Measurements from ENCODE around the gene ANKRD52.

ANKRD52 gene

DNA sequence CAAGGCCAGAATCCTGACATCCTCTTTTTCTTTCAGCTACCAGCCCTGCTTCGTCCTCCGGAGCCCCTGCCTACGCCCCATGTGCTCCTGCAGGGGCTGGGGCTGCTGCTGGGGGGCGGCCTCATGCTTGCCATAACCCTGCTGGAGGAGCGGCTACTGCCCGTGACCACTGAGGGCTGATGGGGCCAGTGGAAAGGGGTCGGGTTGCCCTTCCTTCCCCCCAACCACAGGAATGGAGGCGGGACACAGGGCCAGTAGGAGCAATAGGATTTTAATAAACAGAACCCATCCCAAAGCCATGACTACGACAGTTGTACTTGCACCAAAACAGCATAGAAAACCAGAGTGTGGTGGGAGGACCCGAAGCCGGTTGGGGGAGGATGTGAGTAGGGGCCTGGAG lies 20.6 kb downstream of the ANKRD52 start:
- DNase-seq = no peak

DNA sequence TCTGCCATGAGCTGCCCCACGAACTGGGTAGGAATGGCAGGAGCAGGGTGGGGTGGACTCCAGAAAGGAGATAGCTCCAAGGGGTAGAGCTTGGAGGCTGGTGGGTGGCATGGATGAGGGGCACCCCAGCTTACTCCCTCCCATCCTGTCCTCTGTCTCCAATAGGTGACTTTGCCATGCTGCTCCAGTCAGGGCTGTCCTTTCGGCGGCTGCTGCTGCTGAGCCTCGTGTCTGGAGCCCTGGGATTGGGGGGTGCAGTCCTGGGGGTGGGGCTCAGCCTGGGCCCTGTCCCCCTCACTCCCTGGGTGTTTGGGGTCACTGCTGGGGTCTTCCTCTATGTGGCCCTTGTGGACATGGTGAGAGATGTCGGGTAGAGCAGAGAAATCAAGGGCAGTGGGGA lies 21.2 kb downstream of the ANKRD52 start:
- DNase-seq = no peak

DNA sequence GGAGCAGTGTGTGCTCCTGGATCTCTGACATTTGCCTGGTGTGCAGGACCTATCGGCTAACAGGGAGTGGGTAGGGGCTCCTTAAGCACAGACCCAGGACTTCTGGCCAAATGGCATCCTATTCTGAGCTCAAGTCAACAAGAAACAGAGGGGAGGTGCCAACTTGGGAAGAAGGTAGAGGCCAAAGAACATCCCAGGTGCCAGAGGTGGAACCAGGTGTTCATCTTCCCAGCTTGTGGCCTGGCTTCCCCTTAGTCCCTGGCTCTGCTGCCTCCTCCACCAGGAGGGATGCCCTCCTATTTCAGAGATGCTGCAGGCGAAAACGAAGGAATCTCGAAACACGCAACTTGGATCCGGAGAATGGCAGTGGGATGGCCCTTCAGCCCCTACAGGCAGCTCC lies 22.1 kb downstream of the ANKRD52 start:
- DNase-seq = no peak

DNA sequence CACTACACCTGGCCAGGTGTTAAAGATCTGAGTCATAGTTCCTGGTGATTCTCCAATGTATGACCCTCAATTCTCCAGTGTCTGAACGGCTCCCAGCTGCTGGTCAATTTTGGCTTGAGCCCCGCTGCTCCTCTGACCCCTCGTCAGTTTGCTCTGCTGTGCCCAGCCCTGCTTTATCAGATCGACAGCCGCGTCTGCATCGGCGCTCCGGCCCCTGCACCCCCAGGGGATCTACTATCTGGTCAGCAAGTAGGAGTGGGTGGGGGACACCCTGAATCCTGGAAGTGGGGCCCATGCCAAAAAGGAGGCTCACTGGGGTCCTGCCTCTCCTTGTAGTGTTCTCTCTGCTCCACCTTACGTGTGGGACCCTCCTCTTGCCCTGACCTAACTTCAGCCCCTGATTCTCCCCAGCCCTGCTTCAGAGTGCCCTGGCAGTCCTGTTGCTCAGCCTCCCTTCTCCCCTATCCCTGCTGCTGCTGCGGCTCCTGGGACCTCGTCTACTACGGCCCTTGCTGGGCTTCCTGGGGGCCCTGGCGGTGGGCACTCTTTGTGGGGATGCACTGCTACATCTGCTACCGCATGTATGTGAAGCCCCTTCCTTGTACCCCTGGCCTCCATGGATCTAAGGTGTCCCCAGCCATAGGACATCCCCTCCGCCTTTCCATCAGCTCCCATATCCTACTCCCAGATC lies 23.3 kb downstream of the ANKRD52 start:
- DNase-seq = no peak

DNA sequence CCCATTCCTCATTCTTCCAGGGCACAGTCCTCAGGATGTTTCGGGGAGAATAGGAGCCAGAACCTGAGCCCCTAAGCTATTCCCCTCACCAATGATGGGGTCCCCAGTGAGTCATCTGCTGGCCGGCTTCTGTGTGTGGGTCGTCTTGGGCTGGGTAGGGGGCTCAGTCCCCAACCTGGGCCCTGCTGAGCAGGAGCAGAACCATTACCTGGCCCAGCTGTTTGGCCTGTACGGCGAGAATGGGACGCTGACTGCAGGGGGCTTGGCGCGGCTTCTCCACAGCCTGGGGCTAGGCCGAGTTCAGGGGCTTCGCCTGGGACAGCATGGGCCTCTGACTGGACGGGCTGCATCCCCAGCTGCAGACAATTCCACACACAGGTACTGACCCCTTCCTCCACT lies 27.0 kb downstream of the ANKRD52 start:
- no peak for DNase-seq

DNA sequence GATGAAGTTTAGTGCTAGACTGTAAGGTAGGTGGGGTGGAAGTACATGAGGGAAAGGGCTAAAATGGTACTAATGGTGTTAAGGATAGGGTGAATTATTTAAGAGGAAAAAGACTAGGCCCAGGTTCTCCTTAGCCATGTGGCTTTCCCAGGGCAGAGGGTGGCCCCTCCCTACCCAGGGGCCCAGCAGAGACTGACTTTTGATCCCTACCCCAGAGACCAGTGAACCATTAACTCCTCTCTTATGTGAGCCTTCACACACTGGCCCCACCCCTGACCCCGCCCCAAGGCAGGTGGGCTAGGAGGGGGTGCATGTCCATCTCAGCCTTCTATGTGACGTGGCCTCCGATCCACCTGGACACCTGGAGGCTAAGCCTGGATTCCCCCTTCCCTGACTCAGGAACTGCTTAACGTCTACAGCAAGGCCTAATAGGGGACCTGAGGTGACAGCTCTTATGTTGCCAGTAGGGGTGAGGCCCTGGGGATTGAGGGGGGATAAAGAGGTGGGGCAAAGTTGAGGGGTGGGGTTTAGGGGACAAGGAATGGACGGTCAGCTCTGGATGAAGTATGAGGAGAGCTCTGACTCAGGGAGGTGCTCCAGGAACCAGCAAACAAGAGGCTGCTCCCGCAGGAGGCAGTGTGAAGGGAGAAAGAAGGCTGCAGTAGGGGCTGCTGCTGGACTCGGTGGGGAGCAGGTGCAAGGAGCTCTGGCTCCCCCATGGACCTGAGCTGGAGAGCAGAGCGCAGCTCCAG lies 27.6 kb downstream of the ANKRD52 start:
- no peak for DNase-seq

DNA sequence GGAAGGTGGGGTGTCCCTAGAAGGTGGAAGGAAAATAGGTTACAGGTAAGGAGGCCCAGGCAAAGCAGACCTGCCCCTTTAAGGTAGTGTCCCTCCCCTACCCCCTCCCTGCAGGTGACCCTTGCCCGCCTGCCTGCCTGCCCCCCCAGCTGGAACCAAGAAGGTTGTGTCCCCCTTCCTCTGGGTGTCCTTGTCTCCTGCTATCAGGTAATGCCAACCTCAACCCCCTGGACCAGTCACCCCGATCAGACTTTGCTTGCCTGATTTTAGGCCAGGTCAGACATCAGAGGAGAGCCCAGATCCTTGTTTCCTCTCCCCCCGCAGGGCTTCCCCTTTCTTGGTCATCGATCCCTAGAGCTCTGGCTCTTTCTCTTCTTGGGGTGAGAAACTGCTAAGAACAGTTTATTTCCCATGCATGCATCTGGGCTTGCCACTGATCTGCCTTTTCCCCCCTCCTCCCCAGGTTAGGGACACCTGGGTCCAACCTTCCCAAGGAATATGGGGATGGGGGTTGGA lies 28.2 kb downstream of the ANKRD52 start, which contains the start of gene SLC39A5:
Gene SLC39A5, plus strand, starts transcription at position 136 of the 516 bp plus-strand sequence. CDS start 1,224 bp downstream, outside the sequence.
- DNase-seq = no peak

DNA sequence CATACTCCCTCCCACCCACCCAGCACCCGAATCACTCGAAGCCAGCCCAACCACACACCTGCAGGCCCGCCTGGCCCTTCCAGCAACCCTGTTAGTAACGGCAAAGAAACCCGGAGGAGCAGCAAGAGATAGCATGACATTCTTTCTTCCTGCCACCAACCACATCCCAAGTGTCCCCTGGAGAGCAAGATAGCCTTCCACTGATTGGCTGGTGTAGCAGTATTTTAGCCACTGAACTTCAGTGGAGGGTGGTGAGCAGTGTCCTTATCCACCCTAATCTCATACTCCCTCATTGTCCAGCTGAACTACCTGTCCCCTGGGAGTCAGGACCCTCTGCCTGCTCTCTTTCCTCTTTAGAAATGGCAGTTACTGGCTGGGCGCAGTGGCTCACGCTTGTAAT lies 29.1 kb downstream of the ANKRD52 start:
- DNase-seq = no peak

DNA sequence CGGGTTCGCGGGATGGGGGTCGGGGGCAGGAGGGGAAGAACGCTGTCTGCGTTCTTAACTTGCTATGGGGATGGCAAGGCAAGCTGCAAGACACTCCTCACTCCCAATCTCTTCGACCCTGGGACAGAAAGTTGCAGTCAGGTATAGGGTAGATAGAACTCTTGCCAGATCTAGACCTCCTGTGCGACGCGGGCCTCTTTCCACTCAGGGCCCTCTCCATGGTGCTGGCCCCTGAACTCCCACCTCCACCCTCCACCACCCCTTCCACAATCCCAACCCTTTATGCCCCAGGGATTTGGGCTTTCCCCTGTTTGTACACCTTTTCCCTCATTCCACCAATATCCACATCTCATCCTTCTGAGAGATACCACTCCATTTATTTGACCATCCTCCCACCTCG lies 33.2 kb downstream of the ANKRD52 start:
- no peak for DNase-seq

DNA sequence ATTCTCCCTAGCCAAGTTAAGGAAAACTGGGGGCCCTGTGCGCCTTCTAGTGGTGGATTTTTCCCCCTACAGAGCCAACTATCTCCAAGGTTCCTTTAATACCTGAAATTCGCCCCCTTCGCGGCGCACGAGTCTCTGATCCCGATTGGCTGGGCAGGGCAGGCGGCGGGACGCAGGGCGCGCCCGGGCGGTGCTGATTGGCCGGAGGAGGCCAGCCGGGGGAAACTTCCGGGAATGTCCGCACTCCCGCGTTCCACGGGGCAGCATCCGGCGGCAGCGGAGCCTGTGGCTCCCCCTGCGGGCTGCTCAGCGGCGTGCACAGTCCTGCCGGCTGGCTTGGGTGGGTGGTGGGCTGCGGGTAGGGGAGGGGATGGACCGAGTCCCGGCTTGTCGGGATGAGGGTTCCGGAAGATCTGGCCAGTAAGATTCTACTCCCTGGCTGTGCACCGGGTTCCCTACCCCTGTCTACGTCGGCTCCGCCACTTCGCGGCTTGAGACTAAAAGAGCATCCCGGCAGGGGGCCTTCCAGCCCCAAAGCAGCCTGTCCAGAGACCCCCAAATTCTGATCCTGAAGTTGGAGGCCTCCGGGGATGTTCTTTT lies 34.0 kb downstream of the ANKRD52 start, which contains the start of gene NABP2:
Gene NABP2, plus strand, starts transcription at position 241 of the 600 bp plus-strand sequence. CDS start 515 bp downstream, outside the sequence.
- DNase-seq = peak; percentile 94 to 96

DNA sequence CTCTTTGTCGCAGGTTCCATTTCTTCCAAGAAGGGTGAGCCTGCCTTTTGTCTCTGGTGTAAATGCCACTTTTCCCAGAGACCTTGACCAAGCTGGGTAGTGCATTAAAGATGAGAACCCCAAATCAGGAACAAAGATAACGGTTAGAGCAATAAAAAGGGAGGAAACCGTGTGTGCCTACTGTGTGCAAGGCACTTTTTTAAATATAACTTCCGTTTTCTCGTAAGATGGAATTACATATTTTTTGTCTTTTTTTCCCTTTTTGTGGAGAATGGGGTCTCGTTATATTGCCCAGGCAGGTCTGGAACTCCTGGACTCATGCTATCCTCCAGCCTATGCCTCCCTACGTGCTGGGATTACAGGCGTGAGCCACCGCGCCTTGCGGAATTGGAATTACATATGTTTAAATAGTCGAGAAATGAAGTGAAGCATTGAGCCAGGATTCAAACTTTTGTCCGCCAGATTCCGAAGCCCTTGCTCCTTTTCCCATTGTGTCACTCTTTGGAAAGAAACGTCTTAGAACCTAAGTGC lies 34.5 kb downstream of the ANKRD52 start:
- DNase-seq = no peak

DNA sequence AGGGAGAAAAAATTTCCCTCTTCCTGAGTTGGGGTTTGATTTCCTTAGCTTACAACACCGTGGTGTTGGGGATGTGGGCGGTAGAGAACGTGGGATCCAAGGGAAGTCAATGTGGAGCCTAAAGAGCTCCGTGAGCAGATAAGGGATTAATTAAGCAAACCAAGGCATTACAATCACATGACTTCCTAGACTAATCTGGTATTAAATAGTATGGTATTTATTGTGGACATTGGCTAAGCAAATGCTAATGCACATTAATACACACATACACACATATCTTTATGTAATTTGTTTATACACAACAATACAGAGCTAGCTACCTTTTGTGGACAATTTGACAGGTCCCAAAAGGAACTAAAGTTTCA lies 35.7 kb downstream of the ANKRD52 start:
- DNase-seq = no peak

DNA sequence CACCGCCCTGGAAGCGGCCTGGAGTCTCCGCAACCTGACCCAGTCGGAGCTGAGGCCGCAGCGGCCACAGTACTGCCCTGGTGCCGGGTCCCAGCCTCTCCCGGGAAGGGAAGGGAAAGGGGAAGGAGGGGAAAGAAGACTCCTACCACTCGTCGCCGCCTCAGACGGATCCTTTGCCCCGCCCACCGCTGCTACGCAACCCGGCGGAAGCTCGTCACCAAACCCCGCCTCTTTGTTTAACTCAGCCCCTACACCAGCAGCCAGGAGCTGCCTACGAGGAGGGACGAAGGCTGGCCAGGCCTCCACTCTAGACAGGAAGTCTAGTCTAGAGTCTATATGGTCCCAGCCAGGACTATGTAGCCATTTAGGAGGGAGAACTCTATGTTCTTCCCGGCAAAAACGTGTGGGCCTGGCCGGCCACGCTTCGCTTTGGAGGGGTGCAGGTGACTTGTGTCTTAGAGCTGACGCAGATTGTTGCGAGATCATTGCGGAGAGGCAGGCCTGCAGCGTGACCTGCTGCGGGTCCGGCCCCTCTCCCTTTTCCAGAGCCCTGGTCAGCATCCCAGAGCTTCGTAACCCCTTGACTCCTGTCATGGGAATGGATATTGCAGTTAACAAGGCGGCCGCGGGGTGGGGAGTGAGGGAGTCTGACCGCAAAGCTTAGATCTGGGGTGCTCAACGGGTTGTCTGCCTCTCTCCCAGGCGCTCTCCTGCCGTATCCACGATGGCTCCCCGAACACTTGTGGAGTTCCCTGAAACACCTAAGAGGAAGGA lies 36.2 kb downstream of the ANKRD52 start, which contains the start of gene RNF41:
Gene RNF41, minus strand, starts transcription at position 166 of the 774 bp plus-strand sequence. CDS start 7,875 bp downstream, outside the sequence.
- DNase-seq = peak; percentile 94 to 97

DNA sequence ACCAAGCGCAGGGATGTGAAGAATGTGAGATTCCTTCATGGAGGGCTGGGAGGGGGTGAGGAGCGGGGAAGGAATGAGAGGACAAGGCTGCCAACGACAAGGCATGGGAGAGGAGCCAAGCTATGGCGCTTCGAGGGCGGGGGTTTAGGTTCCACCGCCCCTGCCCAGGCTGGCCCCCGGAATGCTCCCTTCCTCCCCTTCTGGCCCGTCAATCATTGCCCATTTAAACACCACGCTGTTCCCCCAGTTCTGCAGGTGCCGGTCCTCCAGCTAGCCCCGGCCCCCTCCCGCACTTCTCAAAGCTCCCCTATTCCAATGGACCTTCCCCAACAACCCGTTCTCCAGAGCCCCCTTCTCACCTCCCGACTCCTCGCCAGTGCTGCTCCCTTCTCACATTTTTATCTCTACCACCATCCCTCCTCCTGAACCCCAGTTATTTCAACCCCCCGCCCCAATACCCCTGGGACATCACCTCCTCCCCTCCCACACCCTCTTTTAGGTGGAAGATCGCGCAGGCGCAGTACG lies 36.9 kb downstream of the ANKRD52 start:
- peak in 1 of 2 experiments; percentile 3 for DNase-seq

DNA sequence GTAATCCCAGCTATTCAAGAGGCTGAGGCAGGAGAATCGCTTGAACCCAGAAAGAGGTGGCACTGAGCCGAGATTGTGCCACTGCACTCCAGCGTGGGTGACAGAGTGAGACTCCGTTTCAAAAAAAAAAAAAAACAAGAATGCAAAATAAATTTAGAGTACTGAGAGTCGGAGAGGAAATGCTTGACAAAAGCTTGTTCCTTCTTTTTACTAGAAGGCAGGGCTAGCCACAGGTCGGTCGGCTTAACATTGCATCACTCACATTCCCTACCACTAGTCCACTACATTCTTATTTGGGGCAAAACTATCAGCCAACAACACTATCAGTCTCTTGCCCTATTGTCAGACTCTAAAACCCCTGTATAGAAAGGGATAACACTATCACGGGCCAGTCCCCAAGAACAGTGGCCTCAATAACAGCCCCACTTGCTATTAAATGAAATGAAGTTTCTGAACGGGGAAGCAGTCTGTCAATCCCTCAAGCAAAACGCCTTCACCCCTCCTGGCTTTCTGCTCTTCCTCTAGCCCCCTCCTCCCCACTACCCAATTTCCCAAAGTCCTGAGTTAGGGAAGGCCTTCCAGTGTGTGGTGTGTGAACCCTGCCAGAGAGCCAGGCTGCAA lies 37.5 kb downstream of the ANKRD52 start:
- no peak for DNase-seq

DNA sequence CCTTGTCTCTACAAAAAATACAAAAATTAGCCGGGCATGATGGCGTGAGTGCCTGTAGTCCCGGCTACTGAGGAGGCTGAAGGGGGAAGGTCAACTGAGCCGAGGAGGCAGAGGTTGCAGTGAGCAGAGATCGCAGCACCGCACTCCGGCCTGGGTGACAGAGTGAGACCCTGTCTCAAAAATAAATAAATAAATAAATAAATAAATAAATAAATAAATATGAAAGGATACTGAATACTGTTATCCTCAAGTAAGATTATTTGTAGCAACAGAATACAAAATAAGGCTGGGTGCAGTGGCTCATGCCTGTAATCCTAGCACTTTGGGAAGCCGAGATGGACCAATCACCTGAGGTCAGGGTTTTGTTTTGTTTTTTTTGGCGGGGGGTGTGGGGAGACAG lies 38.3 kb downstream of the ANKRD52 start:
- DNase-seq = no peak

DNA sequence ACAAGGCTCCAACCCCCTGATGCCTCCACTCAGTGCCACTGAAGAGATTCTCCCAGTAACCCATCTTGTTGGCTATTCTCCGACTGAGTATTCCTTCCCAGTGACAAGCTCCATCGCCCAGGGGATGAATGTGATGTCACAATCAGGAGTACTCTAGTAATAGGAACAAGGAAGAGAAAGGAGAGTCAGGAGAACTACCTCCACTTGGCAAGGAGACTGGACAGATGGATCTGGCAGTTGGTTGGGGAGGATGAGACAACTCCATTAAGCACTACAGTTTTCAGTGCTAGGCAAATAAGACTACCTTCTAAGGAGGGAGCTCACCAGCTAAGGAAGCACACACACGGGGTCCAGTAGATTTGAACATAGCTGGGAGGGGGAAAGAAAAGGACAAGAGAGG lies 41.7 kb downstream of the ANKRD52 start:
- no peak for DNase-seq

DNA sequence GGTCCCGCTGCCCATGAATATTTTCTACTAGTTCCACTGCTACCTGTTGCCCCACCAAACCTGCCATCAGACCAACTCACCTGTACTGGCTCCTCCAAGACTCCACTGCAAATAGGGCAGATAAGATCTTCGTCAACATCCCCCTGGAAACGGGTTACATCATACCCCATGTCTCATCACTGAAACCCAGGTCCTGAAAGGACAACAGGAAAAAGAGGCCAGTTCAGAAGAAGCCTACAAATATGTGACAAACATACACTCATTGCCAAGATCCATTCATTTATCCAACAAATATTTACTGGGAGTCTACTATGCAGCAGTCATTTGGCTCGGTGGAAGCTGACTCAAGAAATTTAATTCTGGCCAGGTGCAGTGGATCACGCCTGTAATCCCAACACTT lies 44.3 kb downstream of the ANKRD52 start:
- no peak for DNase-seq

DNA sequence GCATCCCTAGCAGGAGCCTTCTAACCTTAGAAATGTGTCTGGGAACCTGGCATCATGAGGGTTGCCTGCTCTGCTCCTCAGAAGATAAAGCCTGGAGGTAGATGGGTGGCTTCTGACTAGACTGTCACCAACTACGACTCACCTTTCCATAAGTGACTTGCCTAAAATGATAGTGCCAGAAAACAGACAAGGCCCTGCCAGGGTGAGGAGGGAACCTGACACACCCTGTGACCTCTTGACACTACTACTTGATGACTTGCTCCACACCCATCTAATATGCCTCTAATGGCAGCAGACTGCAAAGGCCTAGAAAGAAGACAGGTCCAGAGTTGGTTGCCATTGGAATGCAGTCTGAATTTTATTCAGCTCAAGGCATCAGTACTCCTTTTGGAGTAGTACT lies 45.8 kb downstream of the ANKRD52 start:
- no peak for DNase-seq

DNA sequence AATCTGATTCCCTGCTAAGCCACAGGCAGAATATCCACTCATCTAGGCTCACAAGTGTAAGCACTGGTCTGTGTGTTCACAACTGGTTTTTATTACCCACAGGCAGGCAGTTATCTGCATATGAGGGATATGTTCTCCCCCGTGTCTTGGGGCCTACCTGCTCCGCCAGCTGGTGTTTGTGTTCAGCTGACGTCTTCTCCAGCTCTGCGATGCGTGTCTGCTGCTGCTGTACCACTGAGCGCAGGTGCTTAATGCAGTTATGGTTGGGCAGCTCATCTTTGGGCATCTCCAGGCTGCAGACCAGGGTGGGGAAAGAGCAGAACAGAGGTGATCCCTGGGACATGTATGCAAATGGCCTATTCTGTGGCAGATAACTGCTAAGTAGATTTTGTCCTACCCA lies 50.2 kb downstream of the ANKRD52 start:
- DNase-seq = no peak

DNA sequence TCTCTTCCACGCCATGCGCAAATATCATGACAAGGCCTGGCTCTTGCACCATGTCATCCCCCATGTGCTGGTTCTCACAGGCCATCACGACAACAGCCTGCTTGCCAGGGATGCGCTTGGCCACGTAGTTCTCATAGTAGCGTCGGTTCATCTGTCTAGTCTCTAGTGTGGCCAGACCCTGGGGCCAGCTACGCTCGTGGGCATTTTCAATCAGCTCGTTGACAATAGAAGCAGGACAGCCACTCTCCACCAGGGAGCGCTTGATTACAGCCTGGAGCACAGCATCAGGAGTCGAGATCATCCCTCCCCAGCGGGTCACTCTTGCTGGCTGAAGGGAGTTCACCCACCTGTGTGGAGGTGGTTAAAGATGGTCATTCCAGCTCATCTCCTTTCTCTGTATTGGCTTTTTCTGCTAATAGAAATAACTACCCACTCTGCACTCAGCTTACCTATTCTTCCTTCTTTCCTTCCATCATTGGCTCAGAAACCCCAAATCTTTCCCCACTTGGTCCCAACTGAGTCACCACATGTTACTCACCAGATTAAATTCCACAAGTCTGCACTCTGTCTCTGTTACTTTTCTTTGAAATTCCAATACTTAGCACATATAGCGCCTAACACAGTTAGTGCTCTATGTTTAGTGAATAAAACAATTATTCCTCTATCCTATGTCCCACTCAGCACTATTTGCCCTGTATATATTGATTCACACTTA lies 51.6 kb downstream of the ANKRD52 start:
- DNase-seq = peak; percentile 45 to 65
